Astrocyte (in vitro differentiated cells and primary cell): ENCODE data around the gene AHNAK2. TPM values are rescaled to one million over a fixed set of nuclear protein-coding genes. Genes with fewer than 3 reads are reported as not detected.

Experiments used
- DNase-seq: peaks from one replicate; pipeline ENCODE4 v3.0.0-alpha.2; 2010; ENCODE audit warnings: low read depth
- FAIRE-seq: peaks from 2 replicates; lab custom pipeline; 2011; peaks lifted over from hg19 to GRCh38; lab: Jason Lieb, UNC
- H2AFZ ChIP-seq: 2 replicates; pipeline ENCODE4 v1.6.0; 2012; ENCODE audit warnings: low read depth, low read length, inconsistent platforms
- H3K27ac ChIP-seq: 2 replicates; pipeline ENCODE4 v1.5.1; 2011; ENCODE audit warnings: low read depth, low read length, inconsistent platforms
- H3K27me3 ChIP-seq: 2 replicates; pipeline ENCODE4 v1.6.0; 2011; ENCODE audit warnings: low read length, inconsistent platforms; ENCODE audit not compliant: insufficient read depth
- H3K36me3 ChIP-seq: 2 replicates; pipeline ENCODE4 v1.5.1; 2011; ENCODE audit warnings: low read length, inconsistent platforms; ENCODE audit not compliant: insufficient read depth
- H3K4me1 ChIP-seq: 2 replicates; pipeline ENCODE4 v1.5.1; 2011; ENCODE audit warnings: low read length, inconsistent platforms; ENCODE audit not compliant: insufficient read depth
- H3K4me2 ChIP-seq: 2 replicates; pipeline ENCODE4 v1.6.0; 2012; ENCODE audit warnings: low read length, inconsistent platforms
- H3K4me3 ChIP-seq: 2 replicates; pipeline ENCODE4 v1.5.1; 2011; ENCODE audit warnings: low read depth, mild to moderate bottlenecking, low read length, inconsistent platforms; ENCODE audit not compliant: insufficient read depth
- H3K79me2 ChIP-seq: 2 replicates; pipeline ENCODE4 v1.6.0; 2012; ENCODE audit warnings: mild to moderate bottlenecking, low read length, inconsistent platforms; ENCODE audit not compliant: insufficient read depth
- H3K9ac ChIP-seq: 2 replicates; pipeline ENCODE4 v1.6.0; 2012; ENCODE audit warnings: mild to moderate bottlenecking, low read length, inconsistent platforms
- H3K9me3 ChIP-seq: 2 replicates; pipeline ENCODE4 v1.5.1; 2012; ENCODE audit warnings: low read depth, mild to moderate bottlenecking, low read length, inconsistent platforms; ENCODE audit not compliant: insufficient read depth
- H4K20me1 ChIP-seq: 2 replicates; pipeline ENCODE4 v1.6.0; 2012; ENCODE audit warnings: low read length, inconsistent platforms; ENCODE audit not compliant: insufficient read depth
- H3K27ac Mint-ChIP-seq: one replicate; pipeline ENCODE4 v1.8.0; 2021; ENCODE audit warnings: mild to moderate bottlenecking, mixed read lengths; ENCODE audit not compliant: unreplicated experiment
- H3K27me3 Mint-ChIP-seq: one replicate; pipeline ENCODE4 v1.8.0; 2021; ENCODE audit warnings: low read depth, mixed read lengths; ENCODE audit not compliant: unreplicated experiment
- H3K36me3 Mint-ChIP-seq: one replicate; pipeline ENCODE4 v1.8.0; 2021; ENCODE audit warnings: low read depth, mixed read lengths; ENCODE audit not compliant: unreplicated experiment
- H3K4me1 Mint-ChIP-seq: one replicate; pipeline ENCODE4 v1.8.0; 2021; ENCODE audit warnings: low read depth, mixed read lengths; ENCODE audit not compliant: unreplicated experiment
- H3K4me3 Mint-ChIP-seq: one replicate; pipeline ENCODE4 v1.8.0; 2021; ENCODE audit warnings: mild to moderate bottlenecking, moderate library complexity, mixed read lengths; ENCODE audit not compliant: unreplicated experiment
- H3K9me3 Mint-ChIP-seq: one replicate; pipeline ENCODE4 v1.8.0; 2021; ENCODE audit warnings: mild to moderate bottlenecking, mixed read lengths; ENCODE audit not compliant: unreplicated experiment
- CTCF ChIP-seq: IDR thresholded peaks from 2 replicates; pipeline ENCODE4 v1.5.1; 2011; ENCODE audit warnings: low read depth, mild to moderate bottlenecking, inconsistent platforms, low read length, moderate library complexity; ENCODE audit not compliant: insufficient read depth
- EZH2 ChIP-seq: IDR thresholded peaks from 2 replicates; pipeline ENCODE4 v1.6.1; 2012; ENCODE audit warnings: mild to moderate bottlenecking, low read length, inconsistent platforms; ENCODE audit not compliant: insufficient read depth
- total RNA-seq: library from RNA; stranded (reverse); gene quantifications from 2 replicates; pipeline ENCODE4 v1.2.1, GENCODE V29; 2021

The AHNAK2 gene
- total RNA-seq, 1 donor from 2014 or later = 44.7 TPM

GRCh38 chr14:104930526-104931303 is 47.5 kb downstream of the AHNAK2 start:
- peaks cover 28% of the 10 kb centered on the region for H3K27me3 ChIP-seq
- no peak overlapping the region for H2AFZ ChIP-seq
- no peaks in the 10 kb centered on the region for H4K20me1 ChIP-seq
- H3K27ac ChIP-seq = no peak overlapping the region
- no peak for TF ChIP-seq EZH2
- TF ChIP-seq CTCF = no peak
- H3K9ac ChIP-seq = no peak overlapping the region
- FAIRE-seq = no peak
- no peaks in the 10 kb centered on the region for H3K9me3 ChIP-seq
- H3K9me3 Mint-ChIP-seq = peaks cover 3% of the 10 kb centered on the region
- DNase-seq = no peak
- H3K27ac Mint-ChIP-seq = no peak overlapping the region
- H3K79me2 ChIP-seq = no peaks in the 10 kb centered on the region
- peaks cover 48% of the 10 kb centered on the region for H3K27me3 Mint-ChIP-seq
- H3K4me1 Mint-ChIP-seq = no peaks in the 10 kb centered on the region
- H3K4me1 ChIP-seq = peaks cover 14% of the 10 kb centered on the region
- no peak overlapping the region for H3K4me3 Mint-ChIP-seq
- no peak overlapping the region for H3K4me3 ChIP-seq
- H3K4me2 ChIP-seq = no peak overlapping the region
- H3K36me3 ChIP-seq = no peaks in the 10 kb centered on the region
- peaks cover 1% of the 10 kb centered on the region for H3K36me3 Mint-ChIP-seq

- peaks cover 2% of the 10 kb centered on the region for H3K9me3 Mint-ChIP-seq
- H3K4me1 ChIP-seq = peaks cover 16% of the 10 kb centered on the region
- H3K27me3 Mint-ChIP-seq = peaks cover 38% of the 10 kb centered on the region
- FAIRE-seq = no peak
- no peak overlapping the region for H3K4me3 ChIP-seq
- H3K27ac ChIP-seq = no peak overlapping the region
- H3K36me3 ChIP-seq = no peaks in the 10 kb centered on the region
- H3K9me3 ChIP-seq = no peaks in the 10 kb centered on the region
- no peak for DNase-seq
- no peak overlapping the region for H2AFZ ChIP-seq
- no peak overlapping the region for H3K9ac ChIP-seq
- no peaks in the 10 kb centered on the region for H3K79me2 ChIP-seq
- no peak for TF ChIP-seq EZH2
- TF ChIP-seq CTCF = no peak
- peaks cover 1% of the 10 kb centered on the region for H3K36me3 Mint-ChIP-seq
- no peaks in the 10 kb centered on the region for H4K20me1 ChIP-seq
- H3K27me3 ChIP-seq = peaks cover 22% of the 10 kb centered on the region
- H3K4me2 ChIP-seq = no peak overlapping the region
- no peak overlapping the region for H3K4me3 Mint-ChIP-seq
- H3K27ac Mint-ChIP-seq = no peak overlapping the region
- no peaks in the 10 kb centered on the region for H3K4me1 Mint-ChIP-seq
These were observed 48.6 kb downstream of the AHNAK2 start for GRCh38 chr14:104929268-104930230.
